AG09319 (cell line): ENCODE measurements around the gene ABCA8.
"Not testable (repeated sequence)": the region's sequence is repeated elsewhere in the genome, so short reads cannot be mapped to it uniquely, and the experiment has no call there.

Experiments
- DNase-seq: peaks from one replicate; pipeline ENCODE4 v3.0.0-alpha.2; 2010; ENCODE audit warnings: low read depth; ENCODE audit errors: extremely low read depth
- TF ChIP-seq, protein P1 (sequence below): IDR thresholded peaks from 2 replicates; pipeline ENCODE4 v1.5.1; 2011; ENCODE audit warnings: low read depth, mild to moderate bottlenecking, inconsistent platforms, low read length, moderate library complexity

ABCA8 gene, protein sequence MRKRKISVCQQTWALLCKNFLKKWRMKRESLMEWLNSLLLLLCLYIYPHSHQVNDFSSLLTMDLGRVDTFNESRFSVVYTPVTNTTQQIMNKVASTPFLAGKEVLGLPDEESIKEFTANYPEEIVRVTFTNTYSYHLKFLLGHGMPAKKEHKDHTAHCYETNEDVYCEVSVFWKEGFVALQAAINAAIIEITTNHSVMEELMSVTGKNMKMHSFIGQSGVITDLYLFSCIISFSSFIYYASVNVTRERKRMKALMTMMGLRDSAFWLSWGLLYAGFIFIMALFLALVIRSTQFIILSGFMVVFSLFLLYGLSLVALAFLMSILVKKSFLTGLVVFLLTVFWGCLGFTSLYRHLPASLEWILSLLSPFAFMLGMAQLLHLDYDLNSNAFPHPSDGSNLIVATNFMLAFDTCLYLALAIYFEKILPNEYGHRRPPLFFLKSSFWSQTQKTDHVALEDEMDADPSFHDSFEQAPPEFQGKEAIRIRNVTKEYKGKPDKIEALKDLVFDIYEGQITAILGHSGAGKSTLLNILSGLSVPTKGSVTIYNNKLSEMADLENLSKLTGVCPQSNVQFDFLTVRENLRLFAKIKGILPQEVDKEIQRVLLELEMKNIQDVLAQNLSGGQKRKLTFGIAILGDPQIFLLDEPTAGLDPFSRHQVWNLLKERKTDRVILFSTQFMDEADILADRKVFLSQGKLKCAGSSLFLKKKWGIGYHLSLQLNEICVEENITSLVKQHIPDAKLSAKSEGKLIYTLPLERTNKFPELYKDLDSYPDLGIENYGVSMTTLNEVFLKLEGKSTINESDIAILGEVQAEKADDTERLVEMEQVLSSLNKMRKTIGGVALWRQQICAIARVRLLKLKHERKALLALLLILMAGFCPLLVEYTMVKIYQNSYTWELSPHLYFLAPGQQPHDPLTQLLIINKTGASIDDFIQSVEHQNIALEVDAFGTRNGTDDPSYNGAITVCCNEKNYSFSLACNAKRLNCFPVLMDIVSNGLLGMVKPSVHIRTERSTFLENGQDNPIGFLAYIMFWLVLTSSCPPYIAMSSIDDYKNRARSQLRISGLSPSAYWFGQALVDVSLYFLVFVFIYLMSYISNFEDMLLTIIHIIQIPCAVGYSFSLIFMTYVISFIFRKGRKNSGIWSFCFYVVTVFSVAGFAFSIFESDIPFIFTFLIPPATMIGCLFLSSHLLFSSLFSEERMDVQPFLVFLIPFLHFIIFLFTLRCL (N-terminal part only)

GRCh38 chr17:68955181-68955841 is at the start of gene ABCA8:
TSS of gene ABCA8 (minus strand) at chr17:68955392. CDS start at chr17:68942034, 13,358 bp downstream.
- DNase-seq: no peak
- TF ChIP-seq, protein P1, sequence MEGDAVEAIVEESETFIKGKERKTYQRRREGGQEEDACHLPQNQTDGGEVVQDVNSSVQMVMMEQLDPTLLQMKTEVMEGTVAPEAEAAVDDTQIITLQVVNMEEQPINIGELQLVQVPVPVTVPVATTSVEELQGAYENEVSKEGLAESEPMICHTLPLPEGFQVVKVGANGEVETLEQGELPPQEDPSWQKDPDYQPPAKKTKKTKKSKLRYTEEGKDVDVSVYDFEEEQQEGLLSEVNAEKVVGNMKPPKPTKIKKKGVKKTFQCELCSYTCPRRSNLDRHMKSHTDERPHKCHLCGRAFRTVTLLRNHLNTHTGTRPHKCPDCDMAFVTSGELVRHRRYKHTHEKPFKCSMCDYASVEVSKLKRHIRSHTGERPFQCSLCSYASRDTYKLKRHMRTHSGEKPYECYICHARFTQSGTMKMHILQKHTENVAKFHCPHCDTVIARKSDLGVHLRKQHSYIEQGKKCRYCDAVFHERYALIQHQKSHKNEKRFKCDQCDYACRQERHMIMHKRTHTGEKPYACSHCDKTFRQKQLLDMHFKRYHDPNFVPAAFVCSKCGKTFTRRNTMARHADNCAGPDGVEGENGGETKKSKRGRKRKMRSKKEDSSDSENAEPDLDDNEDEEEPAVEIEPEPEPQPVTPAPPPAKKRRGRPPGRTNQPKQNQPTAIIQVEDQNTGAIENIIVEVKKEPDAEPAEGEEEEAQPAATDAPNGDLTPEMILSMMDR: no peak

GRCh38 chr17:69004759-69005158 is 49.6 kb upstream of the ABCA8 start:
- DNase-seq: not testable (repeated sequence)

GRCh38 chr17:68999743-69000142 is 44.6 kb upstream of the ABCA8 start:
- not testable (repeated sequence) for DNase-seq

DNA sequence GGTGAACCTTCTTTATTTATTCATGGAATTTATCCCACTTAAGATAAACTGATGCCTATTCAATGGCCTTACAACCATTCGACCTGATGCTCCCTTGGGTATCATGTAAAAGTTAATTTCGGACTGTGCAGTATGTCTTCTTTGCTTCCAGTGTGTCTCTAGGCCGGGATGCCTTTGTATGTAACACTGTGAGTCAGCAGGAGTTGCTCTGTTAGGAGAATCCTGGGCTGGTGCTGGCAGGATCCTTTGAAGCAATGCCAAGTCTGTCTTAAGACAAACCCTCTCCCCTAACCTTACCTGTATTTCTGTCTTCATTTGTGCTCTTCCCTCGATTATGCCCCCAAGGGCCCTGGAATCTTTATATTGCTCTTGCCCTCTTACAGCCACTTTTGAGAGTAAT is 37.9 kb upstream of the ABCA8 start:
- DNase-seq: no peak

GRCh38 chr17:68987966-68988365 is 32.8 kb upstream of the ABCA8 start:
- DNase-seq: no peak
- TF ChIP-seq, protein P1: no peak

More for the DNA sequence above, 37.9 kb upstream of the ABCA8 start:
- TF ChIP-seq, protein P1: no peak

DNA sequence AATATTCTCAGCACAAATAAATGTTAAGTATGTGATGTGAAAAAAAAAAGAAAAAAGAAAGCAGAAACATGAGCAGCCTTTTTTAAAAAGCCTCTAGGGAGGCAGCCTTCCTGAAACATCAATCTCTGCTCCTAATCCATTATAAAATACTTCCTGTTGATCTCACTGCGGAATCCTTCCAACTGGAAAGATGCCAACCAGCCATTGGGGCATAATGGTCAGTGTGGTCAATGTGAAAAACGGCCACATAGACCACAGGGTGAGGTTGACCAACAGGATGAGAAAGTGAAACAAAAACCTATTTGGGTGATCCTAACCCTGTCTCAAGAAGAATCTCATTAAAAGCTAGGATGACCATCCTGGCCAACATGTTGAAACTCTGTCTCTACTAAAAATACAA is 26.1 kb upstream of the ABCA8 start:
- TF ChIP-seq, protein P1: no peak
- peak; percentile 11 for DNase-seq

DNA sequence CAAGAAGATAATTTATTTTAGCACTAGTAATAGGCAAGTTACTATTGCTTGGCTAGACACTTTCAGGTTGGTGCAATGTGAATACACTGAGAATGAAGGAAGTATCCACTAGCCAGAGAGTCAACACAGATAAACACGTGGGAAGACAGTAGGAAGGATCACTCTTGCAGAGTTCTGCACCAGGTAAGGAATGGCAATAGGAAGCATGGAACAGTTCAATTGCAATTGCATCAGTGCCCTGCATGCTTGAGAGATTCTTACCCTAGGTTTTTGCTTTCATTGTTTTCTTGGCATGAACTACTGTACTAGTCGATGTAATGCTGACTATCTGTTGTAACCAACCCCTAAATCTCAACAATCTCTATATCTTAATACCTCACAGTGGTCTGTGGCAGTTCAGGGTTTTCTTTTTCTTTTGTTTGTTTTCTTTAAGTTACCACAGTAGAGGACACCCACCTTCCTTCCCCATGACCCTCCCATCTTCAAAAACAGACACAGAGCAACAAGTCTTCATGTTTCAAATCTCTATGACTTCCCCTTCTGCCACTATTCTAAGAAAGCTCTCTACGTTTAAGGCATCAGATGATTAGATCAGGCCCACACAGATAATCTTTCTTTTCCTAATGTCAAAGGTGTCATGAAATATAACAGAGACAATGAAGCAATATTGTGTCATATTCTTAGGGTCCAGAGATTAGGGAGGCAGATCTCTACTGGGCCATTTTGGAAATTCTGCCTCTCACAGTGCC is 18.1 kb upstream of the ABCA8 start:
- DNase-seq: no peak
- TF ChIP-seq, protein P1: no peak
